Fibroblast of gingiva (primary cell): ENCODE measurements around the gene FZD7.
A peak's percentile ranks its signal among the peaks of the same experiment; 100 is the strongest.

ENCODE experiments used
- DNase-seq: peaks from one replicate; pipeline ENCODE4 v3.0.0-alpha.2; 2011; ENCODE audit warnings: low read depth

The FZD7 gene

DNA sequence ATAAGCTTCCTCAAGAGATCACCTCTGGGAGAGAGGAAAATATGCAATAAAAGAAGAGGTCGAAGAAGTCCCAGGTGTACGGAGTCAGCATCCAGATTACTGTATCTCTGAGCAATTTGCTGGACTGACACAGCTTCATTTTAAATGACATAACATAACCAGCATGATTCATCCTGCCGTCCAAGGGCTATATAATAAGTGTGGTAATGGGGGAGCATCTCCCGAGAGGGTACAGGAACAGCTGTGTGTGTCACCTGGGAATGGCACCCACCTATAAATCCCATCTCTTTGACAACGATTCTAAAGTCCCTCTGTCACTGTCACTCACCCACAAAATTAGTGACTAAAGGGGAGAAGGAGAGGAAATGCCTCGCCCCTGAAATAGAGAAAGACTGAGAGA, 19.3 kb upstream of the FZD7 start:
- no peak for DNase-seq

DNA sequence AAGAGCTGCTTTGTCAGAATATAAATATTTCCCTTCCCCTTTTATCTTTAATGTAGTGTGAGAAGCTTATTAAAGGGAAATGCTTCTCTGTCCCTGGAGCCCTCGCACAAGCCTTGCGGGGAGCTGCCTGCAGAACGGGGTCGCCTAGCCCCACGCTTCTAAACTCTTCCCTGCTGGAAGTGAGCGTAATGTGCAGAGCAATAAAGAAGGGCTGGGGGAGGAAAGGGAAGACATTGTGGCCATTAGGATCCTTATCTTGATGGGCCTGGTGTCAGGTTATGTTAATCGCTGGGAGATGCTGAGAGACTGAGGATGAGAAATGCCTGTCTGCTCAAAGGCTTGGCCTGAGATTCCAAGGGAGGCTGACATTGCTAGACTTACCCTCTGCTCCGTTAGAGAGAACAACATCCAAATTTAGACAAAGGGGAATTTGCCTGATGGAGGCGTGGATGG, 18.9 kb upstream of the FZD7 start:
- DNase-seq: no peak

DNA sequence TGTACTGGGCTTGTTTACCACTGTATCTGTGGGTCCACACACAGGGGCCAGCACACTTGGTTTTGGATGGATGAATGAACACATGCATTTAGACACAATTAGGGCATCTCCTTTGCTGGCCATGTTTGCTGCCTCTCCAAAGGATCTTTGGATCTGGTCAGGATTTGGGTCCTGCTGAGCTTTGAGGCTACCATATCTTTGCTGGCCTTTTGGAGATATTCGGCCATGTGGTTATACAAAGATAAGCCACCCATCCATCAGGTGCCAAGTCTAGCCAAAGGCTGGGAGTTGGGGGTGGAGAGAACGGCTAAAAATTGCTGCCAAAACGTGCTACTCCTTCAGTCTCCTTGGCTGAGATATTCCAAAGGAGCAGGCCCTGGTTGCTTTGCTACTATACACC, 18.2 kb upstream of the FZD7 start:
- DNase-seq: no peak

DNA sequence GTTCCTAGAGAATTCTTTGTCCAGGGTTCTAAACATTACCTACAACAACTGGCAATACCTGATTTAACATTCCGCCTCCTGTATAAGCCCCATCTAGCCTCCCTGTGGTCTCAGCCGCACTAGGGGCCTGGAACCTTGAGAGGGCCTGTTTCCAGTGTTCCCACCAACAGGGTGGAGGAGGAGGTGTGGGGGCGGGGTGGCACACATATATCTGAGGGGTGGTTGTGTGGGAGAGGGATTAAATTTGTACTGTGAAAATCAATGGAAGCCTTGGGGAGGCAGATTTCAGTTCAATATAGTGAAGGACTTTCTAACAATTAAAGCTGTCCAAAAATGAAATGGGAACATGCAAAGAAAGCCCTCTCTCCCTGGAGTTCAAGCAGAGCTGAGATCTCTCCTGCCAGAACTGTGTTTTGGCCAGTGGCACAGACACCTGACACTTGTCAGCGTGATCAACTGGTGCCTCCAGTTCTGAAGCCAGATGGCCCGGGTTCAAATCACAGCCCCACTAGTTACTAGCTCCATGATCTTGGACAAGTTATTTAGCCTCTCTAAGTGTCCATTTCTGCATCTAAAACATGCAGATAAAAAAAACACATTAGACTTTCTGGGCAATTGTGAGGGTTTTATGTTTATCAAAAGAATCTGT, 17.0 kb upstream of the FZD7 start:
- no peak for DNase-seq

DNA sequence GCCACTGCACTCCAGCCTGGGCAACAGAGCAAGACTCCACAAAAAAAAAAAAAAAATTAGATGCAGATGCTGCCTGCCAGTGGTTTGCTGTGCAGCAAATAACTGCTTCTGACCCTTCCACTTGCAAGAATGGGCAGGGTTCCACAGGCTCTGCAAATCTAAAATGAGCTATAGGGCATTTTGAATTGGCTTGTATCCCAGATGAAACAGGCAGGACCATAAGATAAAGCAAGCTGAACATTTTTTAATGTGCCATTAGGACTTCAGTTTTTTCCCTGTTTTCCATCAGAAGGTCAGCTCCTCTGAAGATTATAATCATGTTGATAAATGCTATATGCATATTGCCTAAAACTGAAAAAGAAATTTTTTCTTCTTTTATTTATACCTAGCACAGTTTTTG, 15.7 kb upstream of the FZD7 start:
- peak; percentile 10 for DNase-seq

GRCh38 chr2:202018950-202019349, 14.7 kb upstream of the FZD7 start:
- DNase-seq: no peak

DNA sequence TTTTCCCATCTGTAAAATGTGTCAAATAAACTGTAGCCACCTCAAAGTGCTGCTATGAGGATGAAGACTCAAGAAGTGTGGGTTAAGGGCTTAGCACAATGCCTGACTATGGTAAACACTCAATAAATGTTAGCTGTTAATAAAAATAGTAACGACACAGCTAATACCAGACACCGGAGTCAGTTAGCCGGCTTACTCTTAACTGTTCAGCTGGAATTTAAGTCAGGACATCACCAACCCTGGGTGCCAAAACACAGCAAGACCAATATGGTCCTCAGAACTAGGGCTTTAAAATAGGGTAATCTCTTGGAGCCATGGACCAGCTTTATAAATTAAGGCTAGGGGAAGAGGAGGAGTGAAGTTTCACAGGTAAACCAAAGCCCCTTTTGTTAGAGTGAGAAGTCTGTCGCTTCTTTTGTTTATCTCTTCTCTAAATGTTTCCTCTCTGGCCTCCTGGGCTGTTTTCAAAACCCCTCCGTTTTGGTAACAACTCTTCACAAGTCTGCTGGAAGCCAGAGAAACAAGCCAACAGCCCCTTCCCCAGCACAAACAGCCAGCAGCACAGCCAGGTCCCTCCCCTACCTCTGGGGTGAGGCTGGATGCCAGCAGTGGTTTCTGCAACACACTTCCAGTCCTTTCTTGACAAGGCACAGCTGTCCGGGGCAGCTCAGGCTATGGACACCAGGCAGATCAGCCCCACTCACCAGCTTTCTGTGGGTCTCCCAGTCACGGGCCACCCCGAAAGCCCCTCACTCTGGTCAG, 13.8 kb upstream of the FZD7 start:
- DNase-seq: no peak

- no peak for DNase-seq
These were observed 10.9 kb upstream of the FZD7 start for GRCh38 chr2:202022755-202023154.

GRCh38 chr2:202023198-202023903, 10.3 kb upstream of the FZD7 start:
- no peak for DNase-seq

- no peak for DNase-seq
These were observed 9.8 kb upstream of the FZD7 start for GRCh38 chr2:202023904-202024266.

DNA sequence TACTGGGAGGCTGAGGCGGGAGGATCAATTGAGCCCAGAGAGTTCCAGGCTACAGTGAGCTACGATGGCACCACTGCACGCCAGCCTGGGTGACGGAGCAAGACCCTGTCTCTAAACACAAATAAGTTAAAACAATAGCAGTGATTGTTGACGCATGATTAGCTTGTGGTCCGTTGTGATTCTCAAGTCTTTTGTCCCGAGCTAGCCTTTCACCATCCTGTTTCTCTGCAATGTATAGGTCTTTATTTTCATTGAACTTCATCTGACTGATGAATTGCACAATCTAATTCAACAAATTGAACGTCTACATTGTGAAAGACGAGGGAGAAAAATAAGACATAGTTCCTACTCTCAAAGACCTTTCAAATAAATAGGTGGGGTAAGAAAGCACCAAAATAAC, 8.8 kb upstream of the FZD7 start:
- DNase-seq: no peak

GRCh38 chr2:202025816-202026215, 7.8 kb upstream of the FZD7 start:
- DNase-seq: peak; percentile 31

DNA sequence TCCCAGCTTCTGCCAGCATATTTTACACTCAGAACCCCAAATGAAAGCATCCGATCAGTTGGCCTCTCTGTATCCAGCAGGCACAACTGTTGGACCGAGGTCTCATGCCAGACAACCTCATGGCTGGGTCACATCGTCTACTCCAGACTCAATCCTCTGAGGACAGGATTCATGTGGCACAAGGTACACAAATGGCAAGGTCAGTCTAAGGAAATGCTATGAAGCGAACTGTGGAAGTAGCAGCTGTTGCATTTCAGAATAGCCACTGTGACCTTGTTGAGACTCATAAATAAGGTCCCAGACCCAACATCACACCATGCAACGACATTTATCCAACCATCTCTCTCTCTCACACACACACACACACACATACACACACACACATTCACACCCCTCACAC, 7.1 kb upstream of the FZD7 start:
- DNase-seq: no peak

DNA sequence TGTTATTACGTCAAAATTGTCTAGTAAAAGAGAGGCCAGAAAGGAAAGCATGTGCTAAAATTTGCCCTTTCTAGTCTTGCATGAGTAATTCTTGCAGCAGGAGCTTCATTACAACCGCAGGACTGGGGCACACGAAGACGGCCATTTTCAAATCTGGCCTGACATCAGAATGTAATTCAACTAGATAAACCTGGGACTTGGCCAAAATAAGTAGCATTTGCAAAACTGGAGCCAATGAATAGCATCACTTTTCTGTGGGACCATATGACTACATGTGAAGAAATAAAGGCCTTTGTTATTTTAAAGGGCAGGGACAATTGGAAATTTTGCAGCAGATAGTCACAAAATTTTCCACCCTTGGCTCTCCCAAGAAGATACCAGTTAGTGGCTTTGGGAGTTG, 3.0 kb upstream of the FZD7 start:
- DNase-seq: peak; percentile 97

GRCh38 chr2:202031246-202031951, 2.3 kb upstream of the FZD7 start:
- DNase-seq: peak; percentile 37

GRCh38 chr2:202032846-202033316, 774 bp upstream of the FZD7 start:
- DNase-seq: peak; percentile 49

- DNase-seq: peak; percentile 45
These were observed 814 bp downstream of the FZD7 start for GRCh38 chr2:202034249-202035088.

DNA sequence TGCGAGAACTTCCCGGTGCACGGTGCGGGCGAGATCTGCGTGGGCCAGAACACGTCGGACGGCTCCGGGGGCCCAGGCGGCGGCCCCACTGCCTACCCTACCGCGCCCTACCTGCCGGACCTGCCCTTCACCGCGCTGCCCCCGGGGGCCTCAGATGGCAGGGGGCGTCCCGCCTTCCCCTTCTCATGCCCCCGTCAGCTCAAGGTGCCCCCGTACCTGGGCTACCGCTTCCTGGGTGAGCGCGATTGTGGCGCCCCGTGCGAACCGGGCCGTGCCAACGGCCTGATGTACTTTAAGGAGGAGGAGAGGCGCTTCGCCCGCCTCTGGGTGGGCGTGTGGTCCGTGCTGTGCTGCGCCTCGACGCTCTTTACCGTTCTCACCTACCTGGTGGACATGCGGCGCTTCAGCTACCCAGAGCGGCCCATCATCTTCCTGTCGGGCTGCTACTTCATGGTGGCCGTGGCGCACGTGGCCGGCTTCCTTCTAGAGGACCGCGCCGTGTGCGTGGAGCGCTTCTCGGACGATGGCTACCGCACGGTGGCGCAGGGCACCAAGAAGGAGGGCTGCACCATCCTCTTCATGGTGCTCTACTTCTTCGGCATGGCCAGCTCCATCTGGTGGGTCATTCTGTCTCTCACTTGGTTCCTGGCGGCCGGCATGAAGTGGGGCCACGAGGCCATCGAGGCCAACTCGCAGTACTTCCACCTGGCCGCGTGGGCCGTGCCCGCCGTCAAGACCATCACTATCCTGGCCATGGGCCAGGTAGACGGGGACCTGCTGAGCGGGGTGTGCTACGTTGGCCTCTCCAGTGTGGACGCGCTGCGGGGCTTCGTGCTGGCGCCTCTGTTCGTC, 1.7 kb downstream of the FZD7 start:
- DNase-seq: peak; percentile 77

DNA sequence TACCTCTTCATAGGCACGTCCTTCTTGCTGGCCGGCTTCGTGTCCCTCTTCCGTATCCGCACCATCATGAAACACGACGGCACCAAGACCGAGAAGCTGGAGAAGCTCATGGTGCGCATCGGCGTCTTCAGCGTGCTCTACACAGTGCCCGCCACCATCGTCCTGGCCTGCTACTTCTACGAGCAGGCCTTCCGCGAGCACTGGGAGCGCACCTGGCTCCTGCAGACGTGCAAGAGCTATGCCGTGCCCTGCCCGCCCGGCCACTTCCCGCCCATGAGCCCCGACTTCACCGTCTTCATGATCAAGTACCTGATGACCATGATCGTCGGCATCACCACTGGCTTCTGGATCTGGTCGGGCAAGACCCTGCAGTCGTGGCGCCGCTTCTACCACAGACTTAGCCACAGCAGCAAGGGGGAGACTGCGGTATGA, 2.3 kb downstream of the FZD7 start:
- DNase-seq: no peak

- no peak for DNase-seq
These were observed 3.0 kb downstream of the FZD7 start for GRCh38 chr2:202036601-202037037.
